ENCODE results near the gene MBD4.
"Not testable (repeated sequence)": the region's sequence is repeated elsewhere in the genome, so short reads cannot be mapped to it uniquely, and the experiment has no call there.

The MBD4 gene

DNA sequence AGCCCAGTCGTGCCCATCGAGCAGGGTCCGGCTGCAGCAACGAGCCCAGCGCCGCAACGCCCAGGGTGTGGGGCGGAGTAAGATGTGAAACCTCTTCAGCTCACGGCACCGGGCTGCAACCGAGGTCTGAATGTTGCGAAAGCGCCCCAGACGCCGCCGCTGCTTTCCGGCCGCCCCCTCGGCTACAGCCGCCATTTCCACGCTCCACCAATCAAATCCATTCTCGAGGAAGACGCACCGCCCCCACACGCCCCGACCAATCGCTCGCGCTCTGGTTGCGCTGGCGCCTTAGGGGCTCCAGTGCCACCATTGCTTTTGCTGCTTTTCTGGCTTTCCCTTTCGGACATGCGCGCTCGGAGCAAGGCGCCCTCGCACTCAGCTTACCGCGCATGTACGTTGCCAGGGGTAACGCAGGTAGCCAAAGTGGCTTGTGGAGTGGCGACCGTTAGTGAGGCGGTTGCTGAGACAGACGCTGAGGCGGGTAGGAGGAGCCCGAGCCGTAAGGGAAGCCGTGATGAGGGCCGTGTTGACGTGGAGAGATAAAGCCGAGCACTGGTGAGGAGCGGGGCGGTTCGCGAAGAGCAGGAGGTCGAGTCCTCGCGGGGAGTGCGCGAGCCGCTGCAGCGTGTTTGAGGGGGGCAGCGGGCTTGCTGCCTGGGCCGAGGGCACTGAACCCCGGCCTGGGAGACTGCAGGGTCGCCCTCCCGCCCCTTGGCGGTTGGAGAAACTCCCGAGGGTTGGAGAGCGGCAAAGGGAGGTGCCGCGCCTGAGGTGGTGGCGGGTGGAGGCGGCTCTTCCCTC, at the start of gene MBD4, which contains the start of gene IFT122:
Gene MBD4, minus strand, starts transcription at position 132 of the 801 bp plus-strand sequence. Its CDS starts 115 bp downstream, at position 17.
Gene IFT122, plus strand, starts transcription at position 408 of the 801 bp plus-strand sequence. Its CDS starts 107 bp downstream, at position 515.
- FAIRE-seq = peak; percentile 64

DNA sequence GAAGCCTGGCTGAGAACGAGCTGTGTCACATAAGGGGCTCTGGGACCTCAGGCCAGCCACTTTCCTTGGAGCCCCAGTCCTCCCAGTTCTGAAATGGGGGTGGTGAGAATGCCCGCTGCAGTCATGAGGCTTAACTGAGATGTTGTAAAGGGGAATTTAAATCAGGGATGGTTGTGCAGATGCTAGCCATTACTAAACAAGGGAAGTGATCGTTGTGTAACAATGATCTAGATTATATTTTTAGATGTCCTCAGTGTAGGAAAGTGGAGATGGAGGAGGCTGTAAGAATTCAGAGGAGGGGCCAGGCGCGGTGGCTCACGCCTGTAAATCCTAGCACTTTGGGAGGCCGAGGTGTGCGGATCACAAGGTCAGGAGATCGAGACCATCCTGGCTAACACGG, 49.5 kb upstream of the MBD4 start:
- not testable (repeated sequence) for FAIRE-seq

DNA sequence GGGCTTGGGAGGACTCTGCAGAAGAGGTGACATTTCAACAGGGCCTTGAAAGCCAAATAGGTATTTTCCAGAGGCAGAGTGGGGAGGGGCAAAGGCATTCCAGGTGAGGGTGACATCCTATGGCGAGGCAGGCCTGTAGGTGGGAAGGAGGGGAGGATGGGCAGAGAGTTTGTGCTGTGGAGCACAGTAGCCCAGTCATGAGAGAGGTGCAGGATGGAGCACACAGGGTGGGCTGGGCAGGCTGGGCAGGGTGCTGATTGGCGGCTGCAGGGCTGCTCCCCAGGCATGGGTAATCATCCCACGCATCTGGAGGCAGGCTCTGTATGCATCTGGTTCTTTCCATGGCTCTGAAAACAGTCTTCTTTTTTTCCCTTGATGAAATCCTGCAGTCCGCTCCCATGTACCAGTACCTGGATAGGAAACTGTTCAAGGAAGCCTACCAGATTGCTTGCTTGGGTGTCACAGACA, 48.2 kb upstream of the MBD4 start:
- not testable (repeated sequence) for FAIRE-seq

DNA sequence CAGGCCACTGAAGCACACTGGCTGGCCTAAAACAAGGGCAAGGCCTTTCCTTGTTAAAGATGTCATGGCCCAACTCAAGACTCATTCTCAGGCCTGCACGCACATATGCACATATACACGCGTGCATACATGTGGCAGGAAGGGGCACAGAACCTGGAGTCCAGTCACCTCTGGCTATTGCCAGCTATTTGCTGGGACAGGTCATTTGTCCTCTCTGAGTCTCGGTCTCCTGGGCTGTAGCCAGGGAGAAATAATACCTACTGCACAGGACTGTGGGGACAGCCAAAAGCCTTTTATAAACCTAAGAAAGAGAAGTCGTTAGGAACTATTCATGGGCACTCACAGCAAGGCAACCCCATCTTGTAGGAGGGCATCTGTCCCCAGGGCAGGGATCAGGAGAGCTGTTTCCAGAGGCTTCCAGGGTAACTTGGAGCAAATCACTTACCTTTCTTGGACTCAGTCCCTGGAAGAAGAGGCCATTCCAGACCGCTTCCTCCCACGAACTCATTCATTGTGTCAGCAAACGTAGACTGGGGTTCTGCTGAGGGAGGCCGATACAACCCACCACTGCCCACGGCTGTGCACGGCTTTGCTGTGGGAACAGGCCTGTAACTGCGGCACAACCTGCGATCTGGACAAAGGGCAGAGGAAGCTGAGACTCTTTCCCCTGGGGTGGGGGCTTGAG, 47.6 kb upstream of the MBD4 start:
- no peak for FAIRE-seq

DNA sequence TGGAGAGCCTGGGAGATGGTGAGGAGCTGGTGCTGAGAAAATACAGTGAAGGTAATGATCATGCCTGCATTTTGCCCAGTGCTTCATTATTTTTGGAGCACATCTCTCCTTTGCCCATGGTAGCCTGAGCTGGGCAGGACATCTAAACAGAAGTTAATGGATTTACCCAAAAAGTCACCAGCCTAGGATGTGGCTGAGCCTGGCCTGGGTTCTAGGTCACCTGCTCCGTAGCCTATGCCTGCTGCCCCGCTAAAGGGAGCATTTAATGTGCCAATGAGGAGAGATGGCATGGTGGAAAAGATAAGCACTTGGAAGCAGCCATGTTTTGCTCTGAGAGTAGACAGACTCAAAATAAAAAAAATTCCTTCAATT, 46.9 kb upstream of the MBD4 start:
- no peak for FAIRE-seq

DNA sequence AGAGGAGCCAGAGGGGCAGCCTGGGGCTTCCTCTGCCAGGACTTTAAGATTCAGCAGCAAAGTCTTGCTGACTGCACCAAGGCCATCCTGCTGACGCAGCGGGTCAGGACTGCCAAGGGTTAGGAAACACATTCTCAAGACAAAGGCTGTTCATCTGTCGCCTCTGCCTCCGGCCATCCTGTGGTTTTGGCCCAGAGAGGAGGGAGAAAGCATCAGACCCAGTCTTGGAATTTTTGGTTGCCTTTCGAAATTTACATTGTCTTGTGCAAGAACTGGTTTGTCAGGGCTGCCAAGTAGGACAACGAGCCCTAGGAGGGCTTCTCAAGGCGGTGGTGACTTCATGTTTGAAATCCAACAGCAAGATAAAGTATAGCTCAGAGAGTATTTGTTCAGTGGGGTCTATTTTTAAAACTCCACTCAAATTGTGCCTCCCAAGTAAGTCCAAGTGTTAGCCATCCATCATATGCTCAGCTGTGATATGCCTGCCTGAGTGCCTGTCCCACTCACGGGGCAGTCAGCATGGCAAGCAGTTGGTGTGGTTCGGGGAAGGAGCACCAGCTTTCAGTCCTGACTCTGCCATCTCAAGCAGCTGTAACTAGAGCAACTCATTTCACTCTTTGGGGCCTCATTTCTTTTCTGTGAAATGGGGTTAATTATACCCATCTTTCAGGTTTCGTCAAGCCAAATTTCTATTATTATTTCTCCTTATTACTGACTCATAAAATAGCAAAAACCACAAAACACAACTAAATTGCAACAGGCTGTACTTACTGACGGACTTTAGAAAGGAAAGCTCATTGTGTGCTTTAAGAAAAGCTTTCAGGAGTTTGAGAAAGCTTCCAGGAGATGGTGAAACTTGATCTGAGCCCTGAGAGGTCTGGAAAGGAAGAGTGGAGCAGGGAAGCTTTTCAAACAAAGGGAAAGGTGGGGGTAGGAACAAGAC, 46.2 kb upstream of the MBD4 start:
- no peak for FAIRE-seq

DNA sequence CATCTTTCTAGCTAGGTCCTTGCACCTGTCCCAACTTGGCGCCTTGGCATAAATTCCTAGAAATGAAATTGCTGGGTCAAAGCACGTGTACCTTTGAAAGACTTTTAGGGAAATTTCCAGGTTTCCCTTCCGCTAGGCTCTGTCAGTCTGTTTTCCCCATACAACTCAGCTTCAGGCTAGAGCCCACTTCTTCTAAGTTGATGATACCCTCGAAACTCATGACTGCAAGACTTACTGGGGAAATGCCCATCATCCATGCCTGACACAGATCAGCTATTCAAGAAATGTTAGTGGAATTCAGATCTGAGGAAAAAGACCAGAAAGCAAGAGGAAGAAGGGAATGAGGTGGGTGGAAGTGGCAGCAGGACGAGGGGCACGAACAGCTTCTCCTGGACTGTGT, 45.4 kb upstream of the MBD4 start:
- FAIRE-seq = not testable (repeated sequence)

DNA sequence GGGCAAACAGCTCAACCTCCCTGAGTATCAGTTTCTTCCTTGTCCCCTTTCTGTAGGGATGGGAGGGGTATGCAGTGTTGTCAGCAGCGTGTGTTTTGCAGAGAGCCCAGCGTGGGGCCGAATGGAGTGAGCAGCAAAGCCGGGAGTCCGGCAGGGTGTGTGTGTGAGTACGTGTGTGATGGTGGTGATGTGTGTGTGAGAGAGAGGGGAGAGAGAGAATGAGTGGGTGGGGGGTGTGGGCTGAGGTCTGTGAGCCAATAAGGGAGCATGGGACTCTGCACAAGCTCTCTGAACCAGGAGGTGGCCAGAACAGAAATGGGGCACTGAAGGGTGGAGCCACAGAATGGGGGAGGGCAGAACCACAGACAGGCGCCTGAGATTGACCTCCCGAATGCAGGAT, 44.1 kb upstream of the MBD4 start:
- FAIRE-seq = no peak

DNA sequence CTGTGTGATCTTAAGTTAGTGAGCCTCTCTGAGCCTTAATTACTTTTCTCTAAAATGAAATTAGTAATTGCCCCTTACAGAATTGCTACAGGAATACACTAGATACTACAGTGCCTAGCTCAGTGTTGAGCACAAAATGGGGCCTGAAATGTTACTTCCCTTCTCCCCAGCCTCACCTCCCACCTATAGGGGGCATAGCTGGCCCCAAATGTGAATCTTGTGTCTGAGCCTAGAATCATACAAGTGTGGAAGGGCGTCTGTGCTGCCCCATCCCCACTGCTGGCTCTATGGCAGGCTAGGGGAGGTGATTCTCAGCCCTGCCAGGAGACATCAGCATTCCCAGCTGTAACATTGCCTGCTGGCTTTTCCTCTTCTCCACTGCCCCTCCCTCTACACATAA, 43.0 kb upstream of the MBD4 start:
- no peak for FAIRE-seq

DNA sequence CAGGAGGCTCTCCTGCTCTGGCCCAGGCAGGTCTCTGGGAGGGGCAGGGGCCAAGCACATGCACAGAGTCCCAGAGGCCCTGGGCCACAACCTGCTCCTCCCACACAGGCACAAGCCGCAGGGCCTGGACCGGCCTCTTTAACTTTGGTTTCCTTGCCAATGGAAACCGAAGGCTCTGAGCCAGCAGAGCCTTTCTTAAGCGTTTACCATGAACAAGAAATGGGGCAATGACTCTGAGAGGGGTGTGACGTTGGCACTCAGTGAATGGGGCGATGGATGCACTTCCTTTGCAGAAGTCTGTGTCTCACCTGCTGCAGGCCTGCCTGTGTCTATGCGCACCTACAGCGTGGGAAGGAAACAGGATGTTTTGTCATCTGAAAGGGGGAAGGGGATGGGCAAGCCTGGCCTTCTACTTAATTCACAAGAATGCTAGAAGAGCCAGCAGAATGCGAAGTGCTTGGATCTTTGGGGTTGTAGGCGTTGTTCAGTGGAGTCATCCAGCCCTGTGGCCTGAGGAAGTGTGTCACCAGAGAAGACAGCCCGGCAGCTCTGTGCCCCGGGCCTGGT, 42.1 kb upstream of the MBD4 start:
- no peak for FAIRE-seq

DNA sequence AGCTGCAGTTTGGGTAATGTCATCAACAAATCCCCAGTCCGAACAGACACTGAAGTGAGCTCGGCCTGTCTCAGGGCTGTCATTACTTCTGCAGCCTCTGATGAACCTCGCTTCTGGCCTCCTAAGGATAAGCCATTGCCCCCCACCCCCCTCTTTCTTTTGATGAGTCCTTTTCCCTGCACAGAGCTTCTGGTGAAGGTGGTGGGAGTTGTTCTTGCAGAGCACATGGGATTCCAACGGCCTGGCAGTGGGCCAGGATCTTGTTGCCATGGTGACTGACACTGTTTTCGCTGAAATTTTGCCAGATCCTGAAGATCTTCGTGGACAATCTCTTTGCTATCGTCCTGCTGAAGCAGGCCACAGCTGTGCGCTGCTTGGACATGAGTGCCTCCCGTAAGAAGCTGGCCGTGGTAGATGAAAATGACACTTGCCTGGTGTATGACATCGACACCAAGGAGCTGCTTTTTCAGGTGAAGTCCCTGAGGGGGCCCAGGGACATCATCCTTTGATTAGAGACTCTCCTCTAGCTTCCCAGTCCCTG, 41.5 kb upstream of the MBD4 start:
- FAIRE-seq = not testable (repeated sequence)

DNA sequence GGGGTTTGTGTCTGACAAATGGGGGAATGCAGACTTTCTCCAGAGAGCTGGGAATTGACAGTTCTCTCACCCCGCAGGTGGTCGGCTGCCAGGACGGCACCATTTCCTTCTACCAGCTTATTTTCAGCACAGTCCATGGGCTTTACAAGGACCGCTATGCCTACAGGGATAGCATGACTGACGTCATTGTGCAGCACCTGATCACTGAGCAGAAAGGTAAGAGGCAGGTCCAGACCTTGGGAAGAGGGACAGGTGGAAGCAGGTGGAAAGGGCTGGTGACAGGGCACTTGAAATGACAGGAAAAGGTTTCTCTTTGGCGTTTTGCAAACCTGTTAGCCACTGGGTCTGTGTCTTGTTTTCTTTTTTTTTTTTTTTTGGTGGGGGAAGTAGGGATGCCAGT, 36.8 kb upstream of the MBD4 start:
- no peak for FAIRE-seq

DNA sequence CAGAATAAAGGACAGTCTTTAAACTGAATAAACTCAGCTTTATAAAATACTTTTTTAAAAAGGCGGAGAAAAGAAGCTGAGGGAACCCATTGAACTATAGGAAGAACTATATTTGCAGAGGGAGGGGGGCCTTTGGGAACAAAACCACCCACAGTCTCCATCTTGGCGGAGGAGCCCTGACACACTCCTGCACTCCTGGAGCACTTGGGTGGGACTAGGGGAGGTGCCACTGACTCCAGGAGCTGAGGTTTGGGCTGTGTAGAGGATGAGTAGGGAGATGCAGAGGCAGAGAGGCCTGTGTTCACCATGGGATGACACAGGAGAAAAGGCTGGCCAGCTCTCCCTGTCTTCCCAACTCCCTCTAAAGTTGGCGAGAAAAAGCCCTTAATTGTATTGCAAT, 36.1 kb upstream of the MBD4 start:
- FAIRE-seq = no peak

DNA sequence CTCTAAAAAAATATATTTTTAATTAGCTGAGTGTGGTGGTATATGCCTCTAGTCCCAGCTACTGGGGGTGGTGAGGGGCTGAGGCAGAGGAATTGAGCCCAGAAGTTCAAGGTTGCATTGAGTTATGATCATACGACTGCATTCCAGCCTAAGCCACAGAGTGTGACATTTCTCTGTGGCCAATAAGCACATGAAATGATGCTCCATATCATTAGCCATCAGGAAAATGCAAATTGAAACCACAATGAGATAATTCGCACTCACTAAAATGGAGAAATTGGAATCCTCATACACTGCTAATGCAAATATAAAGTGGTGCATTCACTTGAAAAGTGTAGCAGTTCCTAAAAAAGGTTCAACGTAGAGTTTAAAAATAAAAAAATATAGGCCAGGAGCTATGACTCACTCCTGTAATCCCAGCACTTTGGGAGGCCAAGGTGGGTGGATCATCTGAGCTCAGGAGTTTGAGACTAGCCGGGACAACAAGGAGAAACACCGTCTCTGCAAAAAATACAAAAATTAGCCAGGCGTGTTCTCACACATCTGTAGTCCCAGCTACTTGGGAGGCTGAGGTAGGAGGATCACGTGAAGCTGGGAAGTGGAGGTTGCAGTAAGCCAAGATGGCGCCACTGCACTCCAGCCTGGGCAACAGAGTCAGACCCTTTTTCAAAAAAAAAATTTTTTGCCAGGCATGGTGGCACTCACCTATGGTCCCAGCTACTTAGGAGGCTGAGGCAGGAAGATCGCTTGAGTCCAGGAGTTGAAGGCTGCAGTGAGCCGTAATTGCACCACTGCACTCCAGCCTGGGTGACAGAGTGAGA, 35.4 kb upstream of the MBD4 start:
- FAIRE-seq = no peak

DNA sequence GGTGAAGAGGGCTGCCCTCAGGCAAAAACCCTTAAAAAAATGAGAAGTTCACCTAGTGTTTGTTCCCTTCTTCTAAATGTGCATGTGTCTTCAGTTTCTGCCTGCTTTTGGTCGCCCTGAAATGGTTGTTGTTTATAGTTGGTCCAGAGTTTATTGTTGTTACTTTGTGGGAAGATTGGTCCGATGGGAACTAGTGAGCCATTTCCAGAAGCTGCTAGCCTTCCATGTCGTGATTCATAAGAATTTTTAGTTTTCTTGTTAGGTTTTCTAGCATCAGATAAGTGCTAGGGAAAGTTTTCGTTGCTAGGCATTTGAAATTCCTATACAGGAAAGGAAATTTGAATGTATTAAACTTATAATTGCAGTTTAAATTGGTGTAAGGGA, 34.0 kb upstream of the MBD4 start:
- FAIRE-seq = no peak

DNA sequence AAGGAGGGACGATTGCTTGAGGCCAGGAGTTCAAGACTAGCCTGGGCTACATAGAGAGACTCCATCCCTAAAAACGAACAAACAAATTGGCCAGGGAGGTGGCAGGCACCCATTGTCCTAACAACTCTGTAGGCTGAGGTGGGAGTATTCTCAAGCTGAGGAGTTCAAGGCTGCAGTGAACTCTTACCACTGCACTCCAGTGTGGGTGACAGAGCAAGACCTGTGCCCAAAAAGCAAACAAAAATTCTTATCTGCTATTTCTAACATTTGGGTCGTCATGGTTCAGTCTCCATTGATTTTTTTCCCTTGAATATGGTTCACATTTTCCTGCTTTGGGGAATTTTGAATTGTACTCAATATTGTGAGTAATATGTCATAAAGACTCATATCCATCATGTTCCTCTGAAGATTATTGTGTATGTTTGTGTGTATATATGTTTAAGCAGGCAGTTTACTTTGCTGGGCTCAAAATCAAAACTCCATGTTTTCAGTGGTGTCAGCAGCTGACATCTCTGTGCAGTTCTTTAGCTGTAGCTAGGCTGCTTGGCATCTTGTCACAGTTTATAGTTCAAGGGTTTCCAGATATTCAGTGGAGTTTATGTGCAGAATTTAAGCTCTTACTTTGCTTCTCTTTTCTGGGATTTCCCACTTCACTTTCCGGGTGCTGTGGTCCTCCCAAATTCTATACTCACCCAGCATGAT, 33.5 kb upstream of the MBD4 start:
- no peak for FAIRE-seq

DNA sequence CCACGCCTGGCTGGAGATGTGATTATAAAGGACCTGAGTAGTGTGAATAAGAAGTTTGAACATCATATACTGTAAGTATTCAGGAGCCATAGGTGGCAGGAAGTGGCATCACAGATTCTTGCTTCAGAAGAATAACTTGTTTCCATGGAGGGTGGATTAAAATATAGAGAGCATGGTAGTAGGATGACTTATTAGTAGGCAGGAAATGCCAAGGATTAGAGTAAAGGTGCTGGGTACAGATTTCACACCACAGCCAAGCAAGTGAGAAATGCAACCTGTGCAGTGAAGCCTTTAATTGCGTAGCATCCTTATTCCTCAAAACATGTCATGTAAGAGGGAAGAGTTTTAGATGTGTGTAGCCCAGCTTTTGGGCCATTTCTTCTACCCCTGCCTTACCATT, 31.1 kb upstream of the MBD4 start:
- FAIRE-seq = no peak

DNA sequence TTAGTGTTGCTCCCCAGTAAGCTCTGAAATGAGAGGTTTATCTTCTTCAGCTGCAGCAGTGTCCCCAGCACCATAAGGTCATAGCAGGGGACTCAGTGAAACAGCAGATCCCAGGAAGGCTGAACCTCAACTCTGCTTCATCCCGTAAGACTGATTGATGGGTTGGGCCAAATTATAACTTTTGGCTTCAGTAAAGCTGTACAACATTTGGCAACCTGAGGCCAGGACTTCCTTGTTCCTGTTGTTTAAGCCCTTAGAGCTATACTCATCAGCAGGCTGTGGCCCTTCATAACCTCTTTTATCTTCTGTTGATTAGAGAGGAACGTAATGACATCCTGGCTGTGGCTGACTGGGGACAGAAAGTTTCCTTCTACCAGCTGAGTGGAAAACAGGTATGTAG, 29.3 kb upstream of the MBD4 start:
- no peak for FAIRE-seq

DNA sequence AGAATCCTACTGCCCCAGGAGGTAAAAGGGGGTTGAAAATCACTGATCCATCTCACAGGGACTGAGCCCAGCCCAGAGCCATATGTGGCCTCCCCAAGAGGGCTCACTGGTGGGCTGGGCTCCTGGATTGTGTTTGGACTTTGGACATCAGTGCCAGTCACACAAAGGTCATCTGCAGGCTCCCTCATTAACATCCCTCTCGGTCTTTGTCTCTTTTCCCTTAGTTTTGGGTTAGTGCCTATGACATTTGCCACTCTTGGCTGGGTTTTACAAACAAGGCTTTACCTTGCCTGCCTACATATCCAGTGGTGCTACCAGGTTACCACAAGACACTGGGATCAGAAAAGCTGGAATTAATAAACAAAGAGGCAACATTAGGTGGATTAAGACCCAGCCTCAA, 28.2 kb upstream of the MBD4 start:
- FAIRE-seq = no peak

DNA sequence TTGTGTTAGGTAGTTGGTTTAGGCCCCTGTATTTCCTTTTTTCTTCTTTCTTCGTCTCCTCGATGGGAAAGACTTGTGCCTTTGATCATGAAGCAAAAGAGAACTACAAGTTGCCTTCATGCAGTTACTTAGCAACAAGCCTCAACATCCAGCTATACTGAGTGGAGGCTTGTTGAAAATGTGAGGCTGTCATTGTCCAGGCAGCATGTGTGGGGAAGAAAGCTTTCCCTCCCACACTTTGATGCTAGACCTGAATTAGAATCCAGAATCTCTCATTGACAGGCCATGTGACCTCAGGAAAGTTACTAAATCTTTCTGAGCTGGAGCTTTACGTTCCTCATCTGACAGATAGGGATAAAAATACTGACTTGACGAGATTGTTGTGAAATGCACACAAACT, 24.0 kb upstream of the MBD4 start:
- FAIRE-seq = no peak

DNA sequence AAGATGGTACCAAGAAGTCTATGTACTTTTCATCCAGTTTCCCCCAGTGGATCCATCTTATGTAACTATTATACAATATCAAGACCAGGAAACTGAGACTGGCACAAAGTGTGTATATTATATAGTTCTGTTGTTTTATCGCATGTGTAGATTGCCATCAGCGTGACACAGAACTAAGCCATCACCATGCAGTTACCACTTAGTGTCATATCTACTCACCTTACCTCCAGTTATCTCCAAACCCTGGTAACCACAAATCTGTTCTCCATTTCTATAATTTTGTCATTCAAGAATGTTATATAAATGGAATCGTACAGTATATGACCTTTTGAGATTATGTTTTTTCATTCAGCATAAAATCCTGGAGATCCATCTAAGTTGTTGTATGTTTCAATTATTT, 23.3 kb upstream of the MBD4 start:
- no peak for FAIRE-seq

Data from colon (tissue), 2 donors.